ENCODE data around the gene KCNB1.

The KCNB1 gene

DNA sequence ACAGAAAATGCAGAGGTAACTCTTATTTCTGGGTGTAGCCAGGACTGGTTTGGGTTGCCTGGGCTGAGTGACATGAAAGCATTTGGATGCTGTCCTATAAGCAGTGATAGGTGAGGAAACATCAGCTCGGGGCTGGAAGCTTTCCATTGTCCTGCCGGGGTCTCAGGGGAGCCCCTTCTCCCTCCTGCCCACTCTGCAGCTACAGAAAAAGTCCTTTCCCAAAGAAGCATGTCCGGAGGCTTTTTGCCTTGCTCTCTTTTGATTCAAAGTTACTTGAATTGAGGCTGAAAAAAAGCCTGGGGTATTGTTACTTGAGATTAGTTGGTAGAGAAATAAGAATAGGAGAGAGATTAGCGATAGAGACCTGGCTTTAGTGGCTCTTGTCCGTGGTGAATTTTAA, 113.9 kb downstream of the KCNB1 start:
- no peak for DNase-seq (ENCODE audit: extremely low spot score)
- ChIA-PET CTCF (interaction anchor here (1.8 kb wide), 1 partner anchor 15 kb away, joined by 7 read pairs; no protein-coding TSS in a partner anchor), POLR2A (no interaction called here)
- TF ChIP-seq CTCF (IDR thresholded peaks at IDR 0.05; ENCODE audit: control extremely low read depth, extremely low read depth, low read depth, missing control alignments), result no peak

GRCh38 chr20:49367113-49367512, 115.4 kb downstream of the KCNB1 start:
- no peak for DNase-seq (ENCODE audit: extremely low spot score)
- POLR2A ChIA-PET, result no interaction called here
- no peak for TF ChIP-seq CTCF (IDR thresholded peaks at IDR 0.05; ENCODE audit: control extremely low read depth, extremely low read depth, low read depth, missing control alignments)
- CTCF ChIA-PET, result interaction anchor here (4.0 kb wide), 1 partner anchor 18 kb away, joined by 14 read pairs; no protein-coding TSS in a partner anchor

GRCh38 chr20:49366687-49367086, 115.8 kb downstream of the KCNB1 start:
- no peak for TF ChIP-seq CTCF (IDR thresholded peaks at IDR 0.05; ENCODE audit: control extremely low read depth, extremely low read depth, low read depth, missing control alignments)
- no peak for DNase-seq (ENCODE audit: extremely low spot score)
- ChIA-PET CTCF (interaction anchor here (4.0 kb wide), 1 partner anchor 18 kb away, joined by 14 read pairs; no protein-coding TSS in a partner anchor), POLR2A (interaction anchor here (0.6 kb wide), 1 partner anchor 83 kb away, joined by 3 read pairs; no protein-coding TSS in a partner anchor)

GRCh38 chr20:49361862-49362660, 120.4 kb downstream of the KCNB1 start:
- ChIA-PET POLR2A (interaction anchor here (0.7 kb wide), 1 partner anchor 1306 kb away, joined by 4 read pairs; no protein-coding TSS in a partner anchor), CTCF (interaction anchor here (1.1 kb wide), 1 partner anchor 28 kb away, joined by 4 read pairs; no protein-coding TSS in a partner anchor)
- no peak for TF ChIP-seq CTCF (IDR thresholded peaks at IDR 0.05; ENCODE audit: control extremely low read depth, extremely low read depth, low read depth, missing control alignments)
- DNase-seq (ENCODE audit: extremely low spot score), result no peak

GRCh38 chr20:49360242-49360968, 122.1 kb downstream of the KCNB1 start:
- DNase-seq (ENCODE audit: extremely low spot score), result no peak
- TF ChIP-seq CTCF (IDR thresholded peaks at IDR 0.05; ENCODE audit: control extremely low read depth, extremely low read depth, low read depth, missing control alignments), result no peak
- ChIA-PET CTCF (interaction anchor here (0.6 kb wide), 1 partner anchor 22 kb away, joined by 3 read pairs; no protein-coding TSS in a partner anchor), POLR2A (no interaction called here)

GRCh38 chr20:49356676-49357075, 125.8 kb downstream of the KCNB1 start:
- ChIA-PET CTCF (interaction anchor here (1.3 to 2.2 kb wide), 3 partner anchors 10 to 23 kb away, joined by 4 to 7 read pairs (median 4); no protein-coding TSS in a partner anchor), POLR2A (no interaction called here)
- TF ChIP-seq CTCF (IDR thresholded peaks at IDR 0.05; ENCODE audit: control extremely low read depth, extremely low read depth, low read depth, missing control alignments), result no peak
- no peak for DNase-seq (ENCODE audit: extremely low spot score)
